Brain microvascular endothelial cell (primary cell): Measurements from ENCODE around the gene GPR4.
"Not testable (repeated sequence)": the region's sequence is repeated elsewhere in the genome, so short reads cannot be mapped to it uniquely, and the experiment has no call there.

Experiments
- DNase-seq: peaks from one replicate; pipeline ENCODE4 v3.0.0-alpha.2; 2020
- H3K27ac ChIP-seq: fragments of 250-450 bp; sonication (Bioruptor Pico); 2 replicates; pipeline ENCODE4 v1.5.1; 2020; ENCODE audit warnings: mild to moderate bottlenecking, moderate library complexity
- H3K27me3 ChIP-seq: fragments of 250-450 bp; sonication (Bioruptor Pico); replicated peaks from 2 replicates; pipeline ENCODE4 v1.5.1; 2020; ENCODE audit warnings: mild to moderate bottlenecking
- H3K36me3 ChIP-seq: fragments of 250-450 bp; sonication (Bioruptor Pico); replicated peaks from 2 replicates; pipeline ENCODE4 v1.5.1; 2020; ENCODE audit warnings: mild to moderate bottlenecking
- H3K4me3 ChIP-seq: 2 replicates; pipeline ENCODE4 v1.5.1; 2011; ENCODE audit warnings: low read depth, mild to moderate bottlenecking, control low read depth, low read length, moderate library complexity
- CTCF ChIP-seq: IDR thresholded peaks from 2 replicates; pipeline ENCODE4 v1.5.1; 2011; ENCODE audit warnings: low read depth, mild to moderate bottlenecking, moderate library complexity, low read length, control low read depth, inconsistent platforms; ENCODE audit errors: missing control alignments
- in situ Hi-C: cut with HindIII; loops from 2 replicates; pipeline ENCODE4 v1.10.0; 2017; ENCODE audit warnings: low sequenced_read_pairs, low pct_ligation_motif_present

GPR4 gene

GRCh38 chr19:45629704-45630103 lies 27.7 kb upstream of the GPR4 start:
- no peak for DNase-seq
- Histone ChIP-seq H3K4me3 (no peak overlapping the region), H3K36me3 (peaks cover 22% of the 10 kb centered on the region), H3K27ac (no peak overlapping the region), H3K27me3 (no peaks in the 10 kb centered on the region)
- TF ChIP-seq CTCF, result no peak
- in situ Hi-C loops, result no loop called here

GRCh38 chr19:45628219-45628618 lies 26.2 kb upstream of the GPR4 start:
- H3K4me3 ChIP-seq, H3K27ac ChIP-seq, in situ Hi-C loops, DNase-seq, H3K27me3 ChIP-seq: not testable (repeated sequence)
- H3K36me3 ChIP-seq, result peaks cover 23% of the 10 kb centered on the region

DNA sequence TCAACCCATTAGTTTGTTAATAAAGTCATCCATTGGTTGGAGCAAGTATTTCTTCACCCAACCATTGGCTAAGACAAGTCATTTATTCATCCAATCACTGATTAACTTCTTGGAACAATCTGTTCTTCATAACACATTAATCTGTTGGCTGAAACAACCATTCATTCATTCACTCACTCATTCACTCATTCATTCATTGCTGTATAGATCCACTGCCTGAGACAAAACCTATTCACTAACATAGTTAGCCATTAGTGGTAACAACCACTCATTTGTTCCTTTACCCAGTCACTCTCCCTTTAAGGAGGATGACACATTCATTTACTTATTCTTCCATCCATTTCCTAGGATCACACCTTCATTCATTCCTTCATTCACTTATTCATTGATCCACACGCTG lies 22.0 kb upstream of the GPR4 start:
- H3K27ac ChIP-seq, result no peak overlapping the region
- in situ Hi-C loops, result no loop called here
- DNase-seq, result no peak
- TF ChIP-seq CTCF, result no peak
- H3K4me3 ChIP-seq, result no peak overlapping the region
- H3K36me3 ChIP-seq, result peaks cover 34% of the 10 kb centered on the region
- no peaks in the 10 kb centered on the region for H3K27me3 ChIP-seq

DNA sequence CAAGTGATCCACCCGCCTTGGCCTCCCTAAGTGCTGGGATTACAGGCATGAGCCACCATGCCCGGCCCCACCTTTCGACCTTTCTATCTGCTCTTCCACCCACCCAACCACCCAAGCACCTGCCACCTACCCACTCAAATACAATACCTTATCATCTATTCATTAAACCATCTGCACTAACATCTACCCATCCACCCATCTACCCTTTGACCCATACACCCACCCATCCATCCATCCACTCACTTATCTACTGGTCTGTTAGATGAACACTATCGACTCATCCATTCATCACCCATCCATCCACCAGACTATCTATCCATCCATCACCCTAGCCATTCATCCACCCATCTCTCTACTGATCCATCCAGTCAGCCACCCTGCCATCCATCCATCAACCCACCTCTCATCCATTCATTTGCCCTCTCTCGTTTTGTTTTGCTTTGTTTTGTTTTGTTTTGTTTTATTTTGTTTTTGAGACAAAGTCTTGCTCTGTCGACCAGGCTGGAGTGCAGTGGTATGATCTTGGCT lies 20.0 kb upstream of the GPR4 start:
- H3K27ac ChIP-seq, result no peak overlapping the region
- DNase-seq, result no peak
- in situ Hi-C loops, result no loop called here
- H3K4me3 ChIP-seq, result no peak overlapping the region
- TF ChIP-seq CTCF, result no peak
- H3K27me3 ChIP-seq, result no peaks in the 10 kb centered on the region
- peaks cover 24% of the 10 kb centered on the region for H3K36me3 ChIP-seq

- in situ Hi-C loops, result no loop called here
- H3K27ac ChIP-seq, result no peak overlapping the region
- DNase-seq, result no peak
- H3K36me3 ChIP-seq, result peaks cover 24% of the 10 kb centered on the region
- no peak overlapping the region for H3K4me3 ChIP-seq
- H3K27me3 ChIP-seq, result no peaks in the 10 kb centered on the region
- no peak for TF ChIP-seq CTCF
These were observed 19.4 kb upstream of the GPR4 start for GRCh38 chr19:45621389-45621788.

DNA sequence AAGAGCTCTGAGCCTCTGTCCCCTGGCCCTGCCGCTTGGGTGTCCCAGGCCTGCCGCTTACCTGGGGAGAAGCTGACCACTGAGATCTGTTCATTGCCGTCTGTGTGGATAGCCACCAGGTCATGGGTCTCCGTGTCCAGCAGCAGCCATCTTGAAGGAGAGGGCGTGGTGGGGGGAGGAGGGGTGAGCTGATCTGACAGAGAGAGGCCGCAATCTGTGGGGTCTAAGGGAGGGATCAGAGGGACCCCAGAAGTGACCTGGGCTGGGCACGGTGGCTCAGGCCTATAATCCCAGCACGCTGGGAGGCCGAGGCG lies 14.6 kb upstream of the GPR4 start:
- H3K27ac ChIP-seq, result no peak overlapping the region
- peaks cover 30% of the 10 kb centered on the region for H3K36me3 ChIP-seq
- H3K4me3 ChIP-seq, result peak overlapping the region; percentile 15
- H3K27me3 ChIP-seq, result no peaks in the 10 kb centered on the region
- in situ Hi-C loops, result no loop called here
- no peak for DNase-seq
- TF ChIP-seq CTCF, result no peak
